Gastrocnemius medialis (tissue), 4 donors: Measurements from ENCODE around the gene PCF11.

Source experiments
- CTCF ChIP-seq, 5 experiments: fragments of 450-650 bp in 3 of 5; fragments of 200-600 bp in 2 of 5; sonication (generic) in 2 of 5; IDR thresholded peaks in 4 of 5; conservative IDR thresholded peaks in 1 of 5; 1 replicate in 4 of 5; 2 replicates in 1 of 5; pipeline ENCODE4 v1.5.1; 2016 to 2019; ENCODE audit warnings: antibody characterized with exemption in 5 of 5, mild to moderate bottlenecking in 3 of 5, moderate library complexity in 3 of 5
- POLR2A ChIP-seq, 2 donors: fragments of 450-650 bp; IDR thresholded peaks; one replicate each; pipeline ENCODE4 v1.6.1; 2017; ENCODE audit warnings: antibody characterized with exemption in 2 of 2, mild to moderate bottlenecking in 2 of 2, moderate library complexity in 2 of 2

- TF ChIP-seq CTCF (IDR thresholded peaks at IDR 0.05 in 4 of 5, conservative IDR thresholded peaks at IDR 0.05 in 1 of 5) (no peak), POLR2A (IDR thresholded peaks at IDR 0.05) (no peak)
Measured at GRCh38 chr11:83122050-83122449, 34.9 kb upstream of the PCF11 start.
